Esophagus muscularis mucosa (tissue), 4 donors: ENCODE measurements around the gene ZNF439. TPM values are rescaled to one million over a fixed set of nuclear protein-coding genes. Genes with fewer than 3 reads are reported as not detected.
A peak's percentile ranks its signal among the peaks of the same experiment; 100 is the strongest.
"Not testable (repeated sequence)": the region's sequence is repeated elsewhere in the genome, so short reads cannot be mapped to it uniquely, and the experiment has no call there.

Source experiments
- DNase-seq: peaks from one replicate; pipeline ENCODE4 v3.0.0-alpha.2; 2017; ENCODE audit errors: extremely low spot score
- H3K27ac ChIP-seq, 4 donors: fragments of 200-600 bp; sonication (generic); replicated peaks in 1 of 4; 1 replicate in 3 of 4; 2 replicates in 1 of 4; pipeline ENCODE4 v1.5.1; 2016 to 2019; ENCODE audit warnings: mild to moderate bottlenecking in 1 of 4
- H3K27me3 ChIP-seq, 4 donors: fragments of 200-600 bp; sonication (generic); one replicate each; pipeline versions ENCODE4 v1.5.1 to v1.6.0; 2016 to 2019
- H3K36me3 ChIP-seq, 4 donors: fragments of 200-600 bp; sonication (generic); one replicate each; pipeline ENCODE4 v1.5.1; 2016 to 2019
- H3K4me1 ChIP-seq, 4 donors: fragments of 200-600 bp; sonication (generic); one replicate each; pipeline ENCODE4 v1.5.1; 2016 to 2019
- H3K4me3 ChIP-seq, 4 donors: fragments of 200-600 bp; sonication (generic); 1 replicate in 2 of 4; 2 replicates in 2 of 4; pipeline ENCODE4 v1.5.1; 2016 to 2019; ENCODE audit warnings: mild to moderate bottlenecking in 4 of 4, moderate library complexity in 1 of 4
- H3K9me3 ChIP-seq, 4 donors: fragments of 200-600 bp; sonication (generic); 1 replicate in 3 of 4; 2 replicates in 1 of 4; pipeline ENCODE4 v1.5.1; 2016 to 2019
- EP300 ChIP-seq: sonication (generic); formaldehyde crosslinking; IDR thresholded peaks from one replicate; pipeline ENCODE4 v1.6.1; 2017; ENCODE audit warnings: antibody characterized with exemption
- POLR2A ChIP-seq: fragments of 450-650 bp; IDR thresholded peaks from one replicate; pipeline ENCODE4 v1.6.1; 2017; ENCODE audit warnings: antibody characterized with exemption, moderate library complexity, mild to moderate bottlenecking, low read depth
- POLR2AphosphoS5 ChIP-seq, 2 donors: sonication (generic); formaldehyde crosslinking; IDR thresholded peaks; one replicate each; pipeline ENCODE4 v1.6.1; 2017; ENCODE audit warnings: antibody characterized with exemption in 2 of 2
- WGBS: methylation state at CpG from one replicate; pipeline ENCODE4 v1.1.5; 2018; 5-methylcytosine and 5-hydroxymethylcytosine counted together
- intact Hi-C: fragments of 100-400 bp; cut with DNase I; formaldehyde crosslinking; loops from one replicate; pipeline ENCODE4 v1.15.1; 2023
- total RNA-seq, 4 donors: library from RNA; depleted of rRNA; stranded (reverse); fragments of >200 nt; gene quantifications; one replicate each; pipeline versions ENCODE4 v1.1.0 to v1.2.1, GENCODE V29; 2016
- TF ChIP-seq, protein P1 (sequence below), 3 experiments: fragments of 200-600 bp in 2 of 3; fragments of 450-650 bp in 1 of 3; sonication (generic) in 2 of 3; IDR thresholded peaks; one replicate each; pipeline ENCODE4 v1.5.1; 2017 to 2019; ENCODE audit warnings: antibody characterized with exemption in 3 of 3, mild to moderate bottlenecking in 2 of 3, moderate library complexity in 1 of 3

Gene ZNF439
- total RNA-seq, 4 donors from 2014 or later = 6.5 to 9.1 (median 7.1) TPM

DNA sequence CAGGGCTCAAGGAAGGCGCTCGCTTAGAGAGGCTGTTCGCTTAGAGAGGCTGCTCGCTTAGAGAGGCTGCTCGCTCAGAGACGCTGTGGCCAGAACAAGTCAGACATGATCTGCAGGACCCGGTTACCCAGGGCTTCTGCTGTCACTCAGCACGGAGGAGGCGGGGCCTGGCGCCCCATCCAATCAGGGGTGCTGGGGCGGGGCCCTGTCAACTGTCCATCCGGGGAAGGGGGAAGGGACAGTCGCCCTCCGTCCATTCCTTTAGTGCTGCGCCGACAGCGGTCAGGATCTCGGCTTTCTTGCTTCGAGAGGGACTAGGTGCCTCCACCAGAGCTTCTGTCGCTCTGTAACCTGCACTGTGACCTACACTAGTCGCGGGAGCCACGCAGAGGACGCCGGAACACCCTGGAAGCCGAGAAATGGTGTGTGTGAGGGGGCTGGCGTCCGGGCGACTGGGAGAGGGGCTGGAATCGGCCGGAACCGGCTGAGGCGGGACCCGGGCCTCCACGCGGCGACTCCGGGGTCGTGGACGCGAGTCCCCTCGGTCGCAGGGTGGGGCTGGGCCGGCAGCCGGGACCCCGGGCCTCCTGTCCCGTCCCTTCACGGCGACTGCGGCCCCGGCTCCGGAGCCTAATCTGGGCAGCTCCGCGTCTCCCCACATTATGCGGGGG, 34.4 kb upstream of the ZNF439 start, which contains the start of gene ZNF440:
Gene ZNF440 (plus strand): TSS at position 245 of the 671 bp plus-strand sequence. CDS start 175 bp downstream, at position 420.
- Histone ChIP-seq H3K27me3 (no peaks in the 10 kb centered on the region), H3K9me3 (no peaks in the 10 kb centered on the region), H3K4me1 (peaks cover 11 to 29% (median 20%) of the 10 kb centered on the region in 4 donors), H3K36me3 (peaks cover 0 to 3% (median 0%) of the 10 kb centered on the region in 4 donors), H3K27ac (peak within 1 kb of the TSS; percentile 89 to 91 (median 90)), H3K4me3 (peak within 1 kb of the TSS; percentile 64 to 89 (median 80))
- TF ChIP-seq POLR2A (peak; percentile 37), EP300 (no peak), POLR2AphosphoS5 (IDR thresholded peaks at IDR 0.05) (peak; percentile 95 to 97)
- TF ChIP-seq, protein P1, sequence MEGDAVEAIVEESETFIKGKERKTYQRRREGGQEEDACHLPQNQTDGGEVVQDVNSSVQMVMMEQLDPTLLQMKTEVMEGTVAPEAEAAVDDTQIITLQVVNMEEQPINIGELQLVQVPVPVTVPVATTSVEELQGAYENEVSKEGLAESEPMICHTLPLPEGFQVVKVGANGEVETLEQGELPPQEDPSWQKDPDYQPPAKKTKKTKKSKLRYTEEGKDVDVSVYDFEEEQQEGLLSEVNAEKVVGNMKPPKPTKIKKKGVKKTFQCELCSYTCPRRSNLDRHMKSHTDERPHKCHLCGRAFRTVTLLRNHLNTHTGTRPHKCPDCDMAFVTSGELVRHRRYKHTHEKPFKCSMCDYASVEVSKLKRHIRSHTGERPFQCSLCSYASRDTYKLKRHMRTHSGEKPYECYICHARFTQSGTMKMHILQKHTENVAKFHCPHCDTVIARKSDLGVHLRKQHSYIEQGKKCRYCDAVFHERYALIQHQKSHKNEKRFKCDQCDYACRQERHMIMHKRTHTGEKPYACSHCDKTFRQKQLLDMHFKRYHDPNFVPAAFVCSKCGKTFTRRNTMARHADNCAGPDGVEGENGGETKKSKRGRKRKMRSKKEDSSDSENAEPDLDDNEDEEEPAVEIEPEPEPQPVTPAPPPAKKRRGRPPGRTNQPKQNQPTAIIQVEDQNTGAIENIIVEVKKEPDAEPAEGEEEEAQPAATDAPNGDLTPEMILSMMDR (IDR thresholded peaks at IDR 0.05) = peak in 1 of 3 experiments; percentile 7
- intact Hi-C loops = no loop called here
- 0% methylated on average over 18 of the region's 55 CpGs for WGBS
- peak; percentile 98 for DNase-seq

- no peak for DNase-seq
- 12% methylated on average over 13 of the region's 13 CpGs for WGBS
- Histone ChIP-seq H3K4me1 (peaks cover 11 to 29% (median 20%) of the 10 kb centered on the region in 4 donors), H3K27ac (peak overlapping the region; percentile 89 to 91 (median 90)), H3K4me3 (peak overlapping the region; percentile 64 to 89 (median 80)), H3K36me3 (peaks cover 0 to 8% (median 0%) of the 10 kb centered on the region in 4 donors), H3K9me3 (no peaks in the 10 kb centered on the region), H3K27me3 (no peaks in the 10 kb centered on the region)
- intact Hi-C loops = no loop called here
- TF ChIP-seq EP300 (no peak), POLR2A (no peak), POLR2AphosphoS5 (IDR thresholded peaks at IDR 0.05) (no peak)
- TF ChIP-seq, protein P1 (IDR thresholded peaks at IDR 0.05) = no peak
These were observed 33.9 kb upstream of the ZNF439 start for GRCh38 chr19:11814700-11815035.

DNA sequence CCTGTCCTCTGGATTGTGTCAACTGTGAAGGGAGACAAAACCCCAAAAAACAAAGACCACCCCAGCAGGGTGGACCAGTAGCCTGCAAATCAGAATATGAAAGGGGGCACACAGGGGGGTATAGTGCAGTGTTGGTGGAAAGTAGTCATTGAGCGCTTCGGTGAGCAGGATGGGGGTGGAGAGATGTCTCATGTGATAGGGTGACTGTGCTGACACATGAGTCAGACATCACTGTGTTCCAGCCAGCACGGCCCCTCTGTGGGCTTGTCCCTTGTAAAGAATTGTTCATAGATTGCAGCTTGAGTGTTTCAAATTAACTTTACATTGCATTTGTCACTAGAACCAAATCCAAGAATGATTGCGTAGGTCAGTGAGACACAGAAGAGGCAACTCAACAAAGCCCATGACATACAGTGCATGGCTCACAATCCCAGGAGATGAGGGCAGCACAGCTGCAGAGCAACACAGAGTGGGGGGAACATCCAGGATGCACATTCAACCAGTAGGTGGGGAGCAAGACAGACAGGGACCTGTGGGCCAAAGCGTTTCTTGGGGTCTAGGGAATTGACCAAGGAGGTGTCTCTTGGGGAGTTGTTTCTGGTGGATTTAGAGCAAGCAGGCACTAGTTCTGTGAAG, 26.9 kb upstream of the ZNF439 start:
- no peak for DNase-seq
- no peak overlapping the region for H3K27ac ChIP-seq
- 71% methylated on average over 5 of the region's 5 CpGs for WGBS
- H3K27me3 ChIP-seq = no peaks in the 10 kb centered on the region
- no peak for TF ChIP-seq EP300
- H3K9me3 ChIP-seq = no peaks in the 10 kb centered on the region
- intact Hi-C loops = no loop called here
- peaks cover 0 to 2% (median 0%) of the 10 kb centered on the region in 4 donors for H3K4me1 ChIP-seq
- H3K36me3 ChIP-seq = peaks cover 0 to 30% (median 8%) of the 10 kb centered on the region in 4 donors
- H3K4me3 ChIP-seq = no peak overlapping the region

GRCh38 chr19:11828957-11829876, 19.3 kb upstream of the ZNF439 start:
- Histone ChIP-seq H3K9me3 (peaks cover 5 to 34% (median 26%) of the 10 kb centered on the region in 4 donors), H3K36me3 (peaks cover 23 to 57% (median 37%) of the 10 kb centered on the region in 4 donors)
- H3K4me3 ChIP-seq, intact Hi-C loops, DNase-seq, H3K4me1 ChIP-seq, H3K27ac ChIP-seq, H3K27me3 ChIP-seq: not testable (repeated sequence)
- 96% methylated on average over 7 of the region's 7 CpGs for WGBS

DNA sequence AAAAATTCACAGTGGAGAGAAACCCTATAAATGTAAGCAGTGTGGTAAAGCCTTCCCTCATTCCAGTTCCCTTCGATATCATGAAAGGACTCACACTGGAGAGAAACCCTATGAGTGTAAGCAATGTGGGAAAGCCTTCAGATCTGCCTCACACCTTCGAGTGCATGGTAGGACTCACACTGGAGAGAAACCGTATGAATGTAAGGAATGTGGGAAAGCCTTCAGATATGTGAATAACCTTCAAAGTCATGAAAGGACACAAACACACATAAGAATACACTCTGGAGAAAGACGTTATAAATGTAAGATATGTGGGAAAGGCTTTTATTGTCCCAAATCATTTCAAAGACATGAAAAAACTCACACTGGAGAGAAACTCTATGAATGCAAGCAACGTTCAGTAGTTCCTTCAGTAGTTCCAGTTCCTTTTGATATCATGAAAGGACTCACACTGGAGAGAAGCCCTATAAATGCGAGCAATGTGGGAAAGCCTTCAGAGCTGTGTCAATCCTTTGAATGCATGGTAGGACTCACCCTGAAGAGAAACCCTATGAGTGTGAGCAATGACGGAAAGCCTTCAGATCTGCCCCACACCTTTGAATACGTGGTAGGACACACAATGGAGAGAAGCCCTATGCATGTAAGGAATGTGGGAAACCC, 16.1 kb upstream of the ZNF439 start:
- no peaks in the 10 kb centered on the region for H3K4me1 ChIP-seq
- H3K27me3 ChIP-seq = no peaks in the 10 kb centered on the region
- WGBS = 97% methylated on average over 8 of the region's 8 CpGs
- no peak overlapping the region for H3K4me3 ChIP-seq
- TF ChIP-seq EP300 (no peak), POLR2A (no peak), POLR2AphosphoS5 (IDR thresholded peaks at IDR 0.05) (no peak)
- TF ChIP-seq, protein P1 (IDR thresholded peaks at IDR 0.05) = no peak
- peaks cover 23 to 59% (median 37%) of the 10 kb centered on the region in 4 donors for H3K36me3 ChIP-seq
- intact Hi-C loops = no loop called here
- no peak overlapping the region for H3K27ac ChIP-seq
- H3K9me3 ChIP-seq = peaks cover 5 to 34% (median 27%) of the 10 kb centered on the region in 4 donors
- DNase-seq = no peak
